Kidney (tissue), 14 donors: ENCODE data around the gene NUP62. TPM values are rescaled to one million over a fixed set of nuclear protein-coding genes. Genes with fewer than 3 reads are reported as not detected.

Experiments used
- DNase-seq, 5 donors: peaks; one replicate each; pipeline ENCODE4 v3.0.0-alpha.2; 2013 to 2020
- FAIRE-seq: peaks from 2 replicates; lab custom pipeline; 2012; peaks lifted over from hg19 to GRCh38; lab: Jason Lieb, UNC
- H3K27ac ChIP-seq, 2 donors: one replicate each; pipeline ENCODE4 v1.7.0; 2013; ENCODE audit warnings: low read depth in 2 of 2, low read length in 2 of 2, inconsistent platforms in 1 of 2
- H3K27me3 ChIP-seq: one replicate; pipeline ENCODE4 v1.7.1; 2013; ENCODE audit warnings: low read length, inconsistent platforms; ENCODE audit not compliant: control insufficient read depth, insufficient read depth
- H3K36me3 ChIP-seq, 3 donors: one replicate each; pipeline versions ENCODE4 v1.7.0 to v1.7.1; 2013; ENCODE audit warnings: low read length in 3 of 3, control low read depth in 1 of 3, inconsistent platforms in 1 of 3; ENCODE audit not compliant: insufficient read depth in 3 of 3, control insufficient read depth in 2 of 3
- H3K4me1 ChIP-seq, 3 donors: one replicate each; pipeline versions ENCODE4 v1.7.0 to v1.7.1; 2013; ENCODE audit warnings: low read length in 3 of 3, inconsistent platforms in 1 of 3, low read depth in 1 of 3; ENCODE audit not compliant: control insufficient read depth in 2 of 3, insufficient read depth in 2 of 3
- H3K4me3 ChIP-seq, 3 donors: one replicate each; pipeline versions ENCODE4 v1.7.0 to v1.8.1; 2013; ENCODE audit warnings: low read length in 3 of 3, control low read depth in 1 of 3, inconsistent platforms in 1 of 3
- H3K9ac ChIP-seq, 3 donors: one replicate each; pipeline versions ENCODE4 v1.7.0 to v1.7.1; 2013; ENCODE audit warnings: low read length in 3 of 3, control low read depth in 1 of 3, inconsistent platforms in 1 of 3
- H3K9me3 ChIP-seq, 3 donors: one replicate each; pipeline versions ENCODE4 v1.7.0 to v1.7.1; 2013; ENCODE audit warnings: low read length in 3 of 3, control low read depth in 1 of 3, inconsistent platforms in 1 of 3; ENCODE audit not compliant: control insufficient read depth in 2 of 3, insufficient read depth in 1 of 3
- intact Hi-C: fragments of 100-400 bp; cut with DNase I; formaldehyde crosslinking; loops from one replicate; pipeline ENCODE4 v1.11.1; 2022
- polyA plus RNA-seq: library from polyadenylated mRNA; stranded (reverse); fragments of 350-450 nt; fragmentation: Illumina TruSeq; extraction: RNeasy Lipid Tissue Mini Kit (QIAGEN cat#74804); gene quantifications from one replicate; pipeline ENCODE4 v1.2.3, GENCODE V29; 2014; ENCODE audit warnings: low read depth, low replicate concordance; ENCODE audit not compliant: insufficient read depth
- total RNA-seq: library from RNA; stranded (reverse); fragmentation: NEBNext Ultra II Directional; extraction: Animal tissue kit (Norgen Biotek cat#: 25700); gene quantifications from one replicate; pipeline ENCODE4 v1.2.1, GENCODE V29; 2021
- TF ChIP-seq, protein P1 (sequence below): IDR thresholded peaks from 3 replicates; pipeline ENCODE4 v1.5.1; 2012; ENCODE audit warnings: mild to moderate bottlenecking, moderate library complexity, borderline replicate concordance; ENCODE audit not compliant: insufficient read depth; ENCODE audit errors: extremely low read depth
- donor health status: control.
- donor health status: control.
- donor health status: control.
- donor health status: control.
- donor health status: control.
- donor health status: DM: yes; HTN: yes; CAD: no.
- donor health status: Normal renal cell carcinoma (clear cell type).

NUP62 gene
- total and polyA plus RNA-seq, 2 donors from 2014 or later, result 17.1 to 39.0 TPM

DNA sequence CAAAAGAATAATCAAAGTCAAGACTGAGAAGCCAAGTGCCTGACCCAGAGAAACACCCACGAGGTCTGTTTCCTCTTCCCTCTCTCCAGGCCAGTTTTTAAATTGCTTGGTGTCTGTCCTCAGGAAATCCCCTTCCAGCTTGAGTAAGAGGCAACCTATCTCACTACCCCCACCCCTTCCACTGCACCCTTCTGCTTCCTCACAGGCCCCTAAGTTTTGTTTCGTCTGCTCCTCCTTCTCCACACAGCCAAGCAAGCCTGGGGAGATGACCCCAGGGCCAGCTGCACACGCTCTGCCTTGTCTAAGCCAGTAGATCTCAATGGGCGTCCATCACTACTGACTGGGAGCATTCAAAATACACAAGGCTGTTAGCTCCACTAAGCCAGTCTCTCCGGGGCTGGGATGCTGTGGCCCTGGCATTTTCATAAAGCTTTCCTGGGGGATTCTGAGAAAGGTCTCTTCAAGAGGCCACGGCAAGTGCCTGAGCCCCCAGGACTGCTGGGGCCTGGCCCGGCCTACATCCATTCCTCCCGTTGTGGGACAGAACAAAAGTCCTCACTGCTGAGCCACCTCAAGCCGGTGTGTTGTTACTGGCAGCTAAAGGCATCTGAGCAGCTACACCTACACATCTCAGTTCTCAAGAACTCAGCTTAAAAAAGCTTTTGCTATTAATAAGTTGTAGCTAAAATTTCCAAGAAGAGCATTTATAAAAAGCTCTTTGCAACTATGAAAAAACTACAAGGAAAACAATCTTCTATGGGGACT is 17.7 kb downstream of the NUP62 start:
- DNase-seq (no peak), FAIRE-seq (no peak)
- Histone ChIP-seq H3K4me1 (peaks cover 0 to 7% (median 0%) of the 10 kb centered on the region in 3 donors), H3K36me3 (peaks cover 2 to 32% (median 2%) of the 10 kb centered on the region in 3 donors), H3K9ac (no peak overlapping the region), H3K27ac (no peak overlapping the region), H3K4me3 (no peak overlapping the region), H3K9me3 (no peaks in the 10 kb centered on the region), H3K27me3 (no peaks in the 10 kb centered on the region)
- intact Hi-C loops, result no loop called here
- TF ChIP-seq, protein P1, sequence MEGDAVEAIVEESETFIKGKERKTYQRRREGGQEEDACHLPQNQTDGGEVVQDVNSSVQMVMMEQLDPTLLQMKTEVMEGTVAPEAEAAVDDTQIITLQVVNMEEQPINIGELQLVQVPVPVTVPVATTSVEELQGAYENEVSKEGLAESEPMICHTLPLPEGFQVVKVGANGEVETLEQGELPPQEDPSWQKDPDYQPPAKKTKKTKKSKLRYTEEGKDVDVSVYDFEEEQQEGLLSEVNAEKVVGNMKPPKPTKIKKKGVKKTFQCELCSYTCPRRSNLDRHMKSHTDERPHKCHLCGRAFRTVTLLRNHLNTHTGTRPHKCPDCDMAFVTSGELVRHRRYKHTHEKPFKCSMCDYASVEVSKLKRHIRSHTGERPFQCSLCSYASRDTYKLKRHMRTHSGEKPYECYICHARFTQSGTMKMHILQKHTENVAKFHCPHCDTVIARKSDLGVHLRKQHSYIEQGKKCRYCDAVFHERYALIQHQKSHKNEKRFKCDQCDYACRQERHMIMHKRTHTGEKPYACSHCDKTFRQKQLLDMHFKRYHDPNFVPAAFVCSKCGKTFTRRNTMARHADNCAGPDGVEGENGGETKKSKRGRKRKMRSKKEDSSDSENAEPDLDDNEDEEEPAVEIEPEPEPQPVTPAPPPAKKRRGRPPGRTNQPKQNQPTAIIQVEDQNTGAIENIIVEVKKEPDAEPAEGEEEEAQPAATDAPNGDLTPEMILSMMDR, result no peak

- H3K27me3 ChIP-seq, result no peaks in the 10 kb centered on the region
- H3K4me3 ChIP-seq, result no peak overlapping the region
- H3K9ac ChIP-seq, result no peak overlapping the region
- peaks cover 0 to 7% (median 0%) of the 10 kb centered on the region in 3 donors for H3K4me1 ChIP-seq
- FAIRE-seq (no peak), DNase-seq (no peak)
- peaks cover 2 to 28% (median 4%) of the 10 kb centered on the region in 3 donors for H3K36me3 ChIP-seq
- intact Hi-C loops, result no loop called here
- H3K27ac ChIP-seq, result no peak overlapping the region
- TF ChIP-seq, protein P1, result no peak
- H3K9me3 ChIP-seq, result no peaks in the 10 kb centered on the region
Observed at GRCh38 chr19:49910179-49910578, 19.1 kb downstream of the NUP62 start.

DNA sequence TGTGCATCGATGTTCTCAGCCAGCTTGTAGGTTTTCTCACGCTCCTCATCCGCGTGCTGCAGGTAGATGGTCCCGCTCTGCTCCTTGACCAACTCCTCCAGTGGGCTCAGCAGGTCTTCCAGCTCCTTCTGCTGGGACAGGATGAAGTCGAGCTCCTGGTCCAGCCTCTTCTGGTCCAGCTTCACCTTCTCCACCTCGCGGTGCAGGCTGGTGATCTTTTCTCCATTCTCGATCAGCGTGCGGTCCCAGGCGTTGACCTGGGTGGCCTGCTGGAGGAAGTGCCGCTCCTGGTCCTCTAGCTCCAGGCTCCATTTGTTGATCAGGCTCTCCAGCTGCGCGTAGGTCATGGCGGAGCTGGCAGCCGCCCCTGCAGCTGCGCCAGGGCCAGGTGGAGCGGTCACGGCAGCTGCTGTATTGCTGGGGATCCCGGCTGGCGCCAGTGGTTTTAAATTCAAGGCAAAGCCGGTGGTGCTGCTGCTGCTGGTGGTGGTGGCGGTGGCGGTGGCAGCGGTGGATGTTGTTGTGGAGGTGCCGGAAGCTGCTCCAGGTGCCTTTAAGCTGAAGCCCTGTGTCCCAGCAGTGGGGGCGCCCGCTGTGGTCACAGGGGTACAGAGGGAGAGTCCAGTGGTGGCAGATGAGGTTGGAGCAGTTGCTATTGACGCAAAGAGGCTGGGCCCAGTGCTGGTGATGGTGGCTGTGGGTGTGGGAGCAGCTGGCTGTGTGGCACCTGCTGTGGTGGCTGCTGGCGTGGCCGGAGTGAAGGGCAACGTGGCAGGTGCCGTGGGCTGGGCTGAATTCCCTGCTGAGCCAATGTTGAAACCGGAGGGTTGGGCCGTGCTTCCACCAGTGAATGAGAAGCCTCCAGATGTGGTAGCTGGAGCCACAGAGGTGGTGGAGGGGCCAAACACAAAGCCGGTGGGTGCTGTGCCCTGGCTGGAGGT is 20.6 kb downstream of the NUP62 start:
- TF ChIP-seq, protein P1, result no peak
- Histone ChIP-seq H3K27me3 (no peaks in the 10 kb centered on the region), H3K36me3 (peaks cover 2 to 26% (median 4%) of the 10 kb centered on the region in 3 donors), H3K9ac (no peak overlapping the region), H3K27ac (no peak overlapping the region), H3K4me1 (peaks cover 0 to 7% (median 0%) of the 10 kb centered on the region in 3 donors), H3K4me3 (no peak overlapping the region), H3K9me3 (no peaks in the 10 kb centered on the region)
- FAIRE-seq (no peak), DNase-seq (no peak)
- intact Hi-C loops, result no loop called here
